GM11168 (cell line): ENCODE measurements around the gene QRICH1.

ENCODE experiments used
- in situ Hi-C: fragments of 300-500 bp; cut with MboI; formaldehyde crosslinking; loops from one replicate; pipeline ENCODE4 v1.12.0; 2022; ENCODE audit warnings: low sequenced_read_pairs; ENCODE audit not compliant: unreplicated experiment

Gene QRICH1

GRCh38 chr3:49093853-49094767 lies at the start of gene QRICH1:
QRICH1 (minus strand) TSS chr3:49094071; CDS start chr3:49077017, 17,054 bp downstream.
- in situ Hi-C loops = no loop called here

GRCh38 chr3:49140080-49140479 lies 46.2 kb upstream of the QRICH1 start:
- in situ Hi-C loops = no loop called here

- in situ Hi-C loops = no loop called here
These were observed 41.6 kb upstream of the QRICH1 start for GRCh38 chr3:49135499-49135898.

- in situ Hi-C loops = no loop called here
These were observed 40.8 kb upstream of the QRICH1 start for GRCh38 chr3:49134471-49135265.

- in situ Hi-C loops = no loop called here
These were observed 39.5 kb upstream of the QRICH1 start for GRCh38 chr3:49133226-49133951.

GRCh38 chr3:49132437-49133225 lies 38.8 kb upstream of the QRICH1 start, which contains the start of gene LAMB2:
LAMB2 (minus strand) TSS chr3:49133050; CDS start chr3:49132867, 183 bp downstream.
- in situ Hi-C loops = no loop called here

GRCh38 chr3:49132073-49132436 lies 38.2 kb upstream of the QRICH1 start:
- in situ Hi-C loops = no loop called here

- in situ Hi-C loops = no loop called here
These were observed 37.7 kb upstream of the QRICH1 start for GRCh38 chr3:49131576-49131975.

GRCh38 chr3:49131040-49131439 lies 37.2 kb upstream of the QRICH1 start:
- in situ Hi-C loops = no loop called here

- in situ Hi-C loops = no loop called here
These were observed 31.3 kb upstream of the QRICH1 start for GRCh38 chr3:49124991-49125670.

- in situ Hi-C loops = no loop called here
These were observed 30.3 kb upstream of the QRICH1 start for GRCh38 chr3:49124203-49124602.

GRCh38 chr3:49123687-49124086 lies 29.8 kb upstream of the QRICH1 start:
- in situ Hi-C loops = no loop called here

GRCh38 chr3:49122886-49123545 lies 29.1 kb upstream of the QRICH1 start:
- in situ Hi-C loops = no loop called here

- in situ Hi-C loops = no loop called here
These were observed 28.6 kb upstream of the QRICH1 start for GRCh38 chr3:49122451-49122850.

GRCh38 chr3:49122022-49122421 lies 28.2 kb upstream of the QRICH1 start:
- in situ Hi-C loops = no loop called here

- in situ Hi-C loops = no loop called here
These were observed 27.4 kb upstream of the QRICH1 start for GRCh38 chr3:49121132-49121736.

- in situ Hi-C loops = no loop called here
These were observed 26.7 kb upstream of the QRICH1 start, which contains the start of gene USP19 for GRCh38 chr3:49120438-49121131. USP19 (minus strand) TSS chr3:49120823; CDS start chr3:49119145, 1,678 bp downstream.

GRCh38 chr3:49120096-49120437 lies 26.2 kb upstream of the QRICH1 start:
- in situ Hi-C loops = no loop called here
